HG03280 (cell line): Measurements from ENCODE around the gene SLC20A1.
A peak's percentile ranks its signal among the peaks of the same experiment; 100 is the strongest.

ENCODE experiments used
- ATAC-seq: cut with Tn5 transposase; IDR thresholded peaks from one replicate; pipeline ENCODE4 v1.9.1; 2021; ENCODE audit warnings: mild to moderate bottlenecking, moderate library complexity; ENCODE audit not compliant: unreplicated experiment

SLC20A1 gene

GRCh38 chr2:112623913-112624777, 21.6 kb upstream of the SLC20A1 start:
- ATAC-seq = peak; percentile 78

GRCh38 chr2:112625474-112626114, 20.1 kb upstream of the SLC20A1 start:
- ATAC-seq = no peak

DNA sequence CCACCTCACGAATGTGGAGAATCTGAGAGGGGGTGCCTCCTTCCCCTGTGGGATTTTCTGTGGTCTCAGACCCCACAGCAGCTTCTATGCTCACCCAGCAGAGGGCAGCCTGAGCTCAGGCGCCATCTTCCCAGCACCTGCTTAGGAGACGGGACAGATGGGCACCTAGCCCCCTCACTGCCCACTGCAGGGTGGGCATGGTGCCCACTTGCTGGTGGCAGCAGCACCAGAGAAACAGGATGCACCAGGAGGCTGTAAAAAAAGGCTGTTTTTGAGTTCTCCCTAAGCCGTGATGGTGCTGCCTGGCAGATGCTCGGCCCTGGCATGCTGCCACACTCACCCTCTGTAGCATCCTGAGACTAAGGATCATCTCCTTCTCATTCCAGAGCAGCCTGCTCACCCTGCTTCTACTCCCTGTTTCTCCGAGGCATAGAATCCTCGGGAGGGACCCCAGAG, 19.1 kb upstream of the SLC20A1 start:
- no peak for ATAC-seq

DNA sequence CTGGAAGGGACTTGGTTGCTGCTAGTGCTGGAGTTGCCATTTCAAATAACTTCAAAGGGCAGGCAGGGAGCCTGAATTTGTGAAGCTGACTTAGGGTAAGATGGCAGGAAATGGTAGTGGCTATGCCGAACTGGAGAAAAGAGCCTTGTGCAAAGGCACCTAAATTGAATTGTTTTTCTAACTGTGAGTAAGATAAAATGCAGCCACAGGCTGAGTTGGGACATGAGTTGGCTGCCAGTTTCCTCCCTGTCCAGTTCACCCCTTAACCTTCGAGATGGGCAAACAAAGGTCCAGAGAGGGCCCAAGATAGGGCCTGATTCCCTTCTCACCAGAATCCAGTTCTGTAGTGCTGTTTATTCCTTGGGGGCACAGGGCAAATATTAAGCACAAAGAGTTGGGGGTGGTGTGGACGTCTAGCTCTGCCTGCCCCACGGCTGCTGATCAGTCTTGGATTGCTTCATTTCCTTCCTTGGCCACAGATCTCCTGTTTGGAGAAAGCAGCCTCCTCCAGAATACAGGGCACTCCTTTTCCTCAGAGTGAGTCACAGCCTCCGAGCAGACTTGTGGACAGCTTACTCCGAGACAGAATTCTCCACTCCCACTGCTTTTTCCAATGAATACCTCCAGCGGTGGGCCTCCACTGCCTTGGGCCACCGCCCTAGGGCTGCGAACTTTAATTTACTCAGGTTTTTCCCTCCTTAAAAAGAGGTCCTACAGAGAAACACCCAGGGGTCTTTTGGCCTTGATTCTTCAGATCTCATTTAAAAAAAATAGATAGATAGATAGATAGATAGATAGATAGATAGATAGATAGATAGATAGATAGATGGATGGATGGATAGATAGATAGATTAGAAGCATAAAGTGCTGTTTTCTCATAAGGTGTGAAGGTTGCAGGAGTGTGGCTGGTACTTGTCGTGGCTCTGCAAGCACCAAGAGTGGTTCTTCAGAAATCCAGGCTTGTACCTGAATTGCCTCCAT, 18.4 kb upstream of the SLC20A1 start:
- ATAC-seq = no peak

DNA sequence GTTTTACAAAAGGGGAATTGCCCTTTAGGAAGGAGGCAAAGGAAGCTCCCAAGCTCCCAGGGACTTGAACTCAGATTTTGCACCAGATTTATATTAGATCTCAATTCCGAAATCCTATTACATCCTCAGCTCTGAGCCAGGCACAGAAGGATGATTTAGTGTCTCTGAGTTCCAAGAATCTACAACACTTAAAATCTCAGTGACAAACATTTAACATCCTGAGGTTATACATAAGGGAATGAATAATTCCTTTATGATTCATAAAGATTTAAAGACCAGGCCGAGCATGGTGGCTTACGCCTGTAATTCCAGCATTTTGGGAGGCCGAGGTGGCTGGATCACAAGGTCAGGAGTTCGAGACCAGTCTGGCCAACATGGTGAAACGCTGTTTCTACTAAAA, 16.5 kb upstream of the SLC20A1 start:
- ATAC-seq = no peak

DNA sequence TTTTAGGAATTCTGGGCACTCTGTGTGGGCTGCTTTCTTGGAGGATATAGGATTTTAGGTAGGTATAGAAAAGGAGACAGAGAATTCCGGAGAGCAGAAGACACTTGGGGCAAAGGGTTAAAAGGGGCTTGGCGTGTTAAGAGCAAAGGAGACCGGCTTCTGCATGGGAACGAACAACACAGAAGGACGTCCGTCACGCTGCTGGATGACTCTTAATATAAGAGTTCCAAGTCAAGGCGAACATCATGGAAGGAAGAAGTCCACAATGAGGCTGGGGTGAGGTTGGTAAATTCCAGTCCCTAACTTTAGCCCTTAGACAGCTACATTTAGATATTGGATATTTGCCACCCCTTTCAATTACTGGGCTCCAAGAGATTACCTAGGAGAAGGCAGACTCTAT, 15.9 kb upstream of the SLC20A1 start:
- no peak for ATAC-seq

DNA sequence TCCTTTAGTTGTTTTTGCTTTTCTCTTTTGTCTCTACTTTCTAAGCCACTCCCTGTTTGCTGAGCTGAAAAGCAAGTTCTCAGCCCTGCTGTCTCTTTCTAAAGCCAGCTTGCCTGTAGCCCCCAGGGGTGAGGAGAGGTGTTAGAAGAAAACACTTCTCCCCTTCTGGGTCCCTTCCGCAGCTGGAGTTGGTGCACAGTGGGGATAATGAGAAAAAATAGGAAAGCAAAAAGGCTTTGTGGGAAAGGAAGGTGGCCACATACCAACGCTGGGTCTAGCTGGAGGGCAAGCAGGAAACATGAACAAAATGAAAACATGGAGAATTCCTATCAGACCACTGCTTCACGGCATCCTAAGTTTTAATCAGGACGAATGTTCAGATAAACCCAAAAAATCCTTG, 15.5 kb upstream of the SLC20A1 start:
- ATAC-seq = no peak

GRCh38 chr2:112633708-112634107, 12.0 kb upstream of the SLC20A1 start:
- ATAC-seq = no peak

- ATAC-seq = no peak
These were observed 11.4 kb upstream of the SLC20A1 start for GRCh38 chr2:112634153-112634873.

- no peak for ATAC-seq
These were observed 10.9 kb upstream of the SLC20A1 start for GRCh38 chr2:112634874-112635157.

DNA sequence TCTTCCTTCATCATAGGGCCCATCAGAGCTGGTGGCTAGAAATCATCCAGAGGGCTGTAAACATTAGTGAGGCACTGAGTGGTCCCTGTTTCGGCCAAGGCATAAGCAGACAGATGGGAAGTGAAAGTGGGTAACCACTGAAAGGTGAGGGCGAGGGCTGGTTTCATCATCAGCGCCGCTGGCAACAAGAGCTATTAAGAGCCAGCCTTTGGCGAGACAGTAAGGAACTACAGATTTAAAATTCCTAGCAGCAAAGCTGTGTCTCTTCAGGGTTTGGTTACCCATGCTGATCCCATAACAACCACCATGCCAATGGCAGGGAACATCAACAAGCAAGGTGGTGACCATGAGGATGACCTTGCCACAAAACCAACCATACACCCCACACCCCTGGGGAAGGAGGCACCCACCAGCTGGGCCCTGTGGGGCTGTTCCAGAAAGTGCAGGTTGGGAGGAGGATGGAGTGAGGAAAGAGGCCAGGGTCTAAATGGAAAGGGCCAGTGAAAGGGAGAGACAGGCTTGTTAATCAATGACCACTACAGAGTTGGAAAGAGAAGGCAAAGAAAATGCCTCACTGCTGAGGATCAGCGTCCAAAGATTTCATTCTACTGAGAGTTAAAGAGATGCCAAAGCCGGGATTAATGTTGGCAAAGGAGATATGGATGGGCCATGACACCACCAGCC, 9.0 kb upstream of the SLC20A1 start:
- ATAC-seq = peak; percentile 74

DNA sequence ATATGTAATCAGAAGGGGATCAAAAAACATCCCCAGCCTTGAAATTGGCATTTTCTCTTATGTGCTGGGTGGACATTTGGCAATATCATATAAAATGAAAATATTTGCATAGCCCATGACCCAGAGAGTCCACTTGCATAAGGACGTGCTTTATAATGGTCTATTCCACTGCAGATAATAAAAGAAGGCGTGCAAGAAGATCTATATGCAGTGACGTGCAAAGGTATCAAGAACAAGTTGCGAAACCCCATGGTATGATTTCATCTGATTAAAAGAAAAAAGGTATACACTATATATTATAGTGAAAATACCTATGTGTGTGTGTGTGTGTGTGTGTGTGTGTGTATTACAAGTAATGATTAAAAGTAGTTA, 8.5 kb upstream of the SLC20A1 start:
- no peak for ATAC-seq

DNA sequence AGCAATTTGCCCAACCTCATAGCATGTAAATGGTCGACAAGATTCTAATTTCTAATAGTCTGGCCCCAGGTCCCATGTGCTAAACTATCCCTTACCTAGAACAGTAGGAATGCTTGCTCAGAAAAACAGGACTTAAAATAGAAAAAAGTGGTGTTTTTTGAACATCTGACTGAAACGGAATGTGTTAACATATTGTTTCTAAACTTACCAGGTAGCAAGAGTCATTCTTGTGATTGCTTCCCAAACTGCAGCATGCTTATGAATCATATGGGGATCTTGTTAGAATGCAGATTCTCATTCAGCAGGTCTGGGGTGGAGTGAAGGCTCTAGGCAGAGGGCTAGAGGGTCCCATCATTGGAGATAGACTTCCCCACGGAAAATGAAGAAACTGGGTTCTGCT, 5.8 kb upstream of the SLC20A1 start:
- no peak for ATAC-seq

DNA sequence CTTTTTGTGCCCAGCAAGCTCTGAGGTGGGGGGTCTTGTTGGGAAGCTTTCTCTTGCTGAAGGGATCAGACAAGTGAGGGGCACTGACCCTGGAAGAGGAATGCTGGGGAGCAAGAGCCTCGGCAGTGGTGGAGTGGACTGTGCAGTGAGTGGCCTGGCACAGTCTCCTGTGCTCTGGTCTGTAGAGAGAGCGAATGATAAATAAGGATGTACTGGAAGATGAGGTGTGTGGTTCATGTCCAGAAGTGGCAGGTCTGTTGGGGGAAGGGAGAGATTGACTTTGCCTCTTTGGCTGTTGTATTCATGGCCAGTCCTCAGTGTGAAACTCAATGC, 5.3 kb upstream of the SLC20A1 start:
- no peak for ATAC-seq

DNA sequence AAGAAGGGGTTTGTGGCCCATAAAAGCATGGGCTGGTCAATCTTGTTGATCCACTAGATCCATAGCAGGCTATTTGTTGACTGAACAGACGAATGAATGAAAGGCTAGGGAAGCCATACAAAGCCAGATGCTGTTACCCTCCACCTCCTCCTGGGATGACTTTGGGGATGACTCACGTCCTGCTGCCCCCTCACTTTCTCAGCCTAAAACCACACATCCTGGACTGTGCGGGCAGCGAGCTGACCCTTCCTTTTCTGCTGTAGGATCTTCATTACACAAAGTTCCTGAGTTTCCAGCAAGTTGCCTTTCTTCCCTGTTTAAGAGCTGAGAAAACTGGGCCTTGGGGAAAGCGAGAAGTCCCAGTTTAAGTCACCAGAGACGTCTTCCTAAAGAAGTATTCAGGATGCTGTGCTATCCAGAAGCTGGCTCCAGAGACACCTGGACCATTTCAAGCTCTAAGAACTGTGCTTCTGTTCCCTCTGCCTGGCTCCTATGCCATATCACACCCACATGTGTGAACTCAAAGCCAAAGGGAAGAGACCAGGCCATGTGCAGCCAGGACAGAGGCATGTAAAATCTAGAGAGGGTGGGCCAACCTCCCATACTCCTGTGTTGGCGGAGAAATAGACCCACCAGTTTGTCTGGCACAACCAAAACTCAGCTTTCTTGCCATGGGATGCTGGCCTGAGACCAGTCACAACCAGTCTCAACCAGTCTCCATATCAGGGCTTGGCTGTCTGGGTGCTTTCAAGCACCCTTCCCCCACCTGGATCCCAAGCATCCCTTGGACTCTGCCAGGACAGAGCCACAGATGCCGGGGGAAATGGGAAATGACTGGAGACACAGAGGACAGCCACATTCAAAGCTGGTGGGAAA, 4.7 kb upstream of the SLC20A1 start:
- ATAC-seq = no peak

- no peak for ATAC-seq
These were observed 4.0 kb upstream of the SLC20A1 start for GRCh38 chr2:112641701-112642100.

DNA sequence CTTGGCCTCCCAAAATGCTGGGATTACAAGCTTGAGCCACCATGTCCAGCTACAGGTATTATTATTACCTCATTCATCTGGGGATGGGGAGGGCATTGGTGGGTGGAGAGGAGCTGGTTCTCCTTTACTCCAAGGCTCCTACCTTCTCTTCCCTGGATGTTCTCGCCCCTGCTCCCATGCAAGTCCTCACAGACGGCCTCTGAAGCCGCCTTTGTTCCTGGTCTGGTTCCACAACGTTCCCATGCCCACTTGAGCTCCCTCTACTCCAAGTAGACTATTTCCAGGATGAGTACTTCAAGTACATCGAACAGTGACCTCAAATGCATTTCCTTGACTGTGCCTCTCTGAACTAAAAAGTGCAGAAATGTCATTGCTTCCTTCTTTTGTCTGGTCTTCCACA, 3.2 kb upstream of the SLC20A1 start:
- ATAC-seq = no peak

- no peak for ATAC-seq
These were observed 2.8 kb upstream of the SLC20A1 start for GRCh38 chr2:112642966-112643365.

- ATAC-seq = no peak
These were observed 2.3 kb upstream of the SLC20A1 start for GRCh38 chr2:112643488-112643887.
